Muscle of leg (tissue), 11 donors: Measurements from ENCODE around the gene ARFGEF3. TPM values are rescaled to one million over a fixed set of nuclear protein-coding genes. Genes with fewer than 3 reads are reported as not detected.
A peak's percentile ranks its signal among the peaks of the same experiment; 100 is the strongest.

ENCODE experiments used
- DNase-seq: peaks from one replicate; pipeline ENCODE4 v3.0.0; 2013
- H3K27ac ChIP-seq: one replicate; pipeline ENCODE4 v1.5.1; 2013; ENCODE audit warnings: mild to moderate bottlenecking, low read length, control low read depth
- H3K27me3 ChIP-seq: one replicate; pipeline ENCODE4 v1.6.1; 2013; ENCODE audit warnings: low read length; ENCODE audit not compliant: control insufficient read depth, insufficient read depth
- H3K36me3 ChIP-seq: one replicate; pipeline ENCODE4 v1.6.1; 2013; ENCODE audit warnings: low read length; ENCODE audit not compliant: control insufficient read depth, insufficient read depth
- H3K4me1 ChIP-seq: one replicate; pipeline ENCODE4 v1.6.1; 2013; ENCODE audit warnings: low read length; ENCODE audit not compliant: control insufficient read depth, insufficient read depth
- H3K4me3 ChIP-seq: one replicate; pipeline ENCODE4 v1.5.1; 2013; ENCODE audit warnings: low read length, control low read depth
- H3K9me3 ChIP-seq: replicated peaks from 2 replicates; pipeline ENCODE4 v1.6.1; 2013; ENCODE audit warnings: low read depth, low read length; ENCODE audit not compliant: control insufficient read depth
- WGBS: methylation state at CpG from one replicate; pipeline ENCODE4 v1.1.5; 2013; ENCODE audit warnings: missing lambda C conversion rate; ENCODE audit not compliant: insufficient coverage; 5-methylcytosine and 5-hydroxymethylcytosine counted together
- polyA plus RNA-seq, 8 donors: library from polyadenylated mRNA; unstranded; fragments of 120-200 nt; gene quantifications; one replicate each; pipeline versions ENCODE4 v1.2.1 to v1.2.3, GENCODE V29; 2013; ENCODE audit warnings: inconsistent platforms in 1 of 8, low replicate concordance in 1 of 8; ENCODE audit not compliant: insufficient read length in 8 of 8, insufficient read depth in 1 of 8
- total RNA-seq: library from RNA; stranded (reverse); fragments of 120-200 nt; gene quantifications from one replicate; pipeline ENCODE4 v1.2.4, GENCODE V29; 2013

Gene ARFGEF3
- total and polyA plus RNA-seq, 9 donors, result 0.21 to 1.6 (median 0.81) TPM

DNA sequence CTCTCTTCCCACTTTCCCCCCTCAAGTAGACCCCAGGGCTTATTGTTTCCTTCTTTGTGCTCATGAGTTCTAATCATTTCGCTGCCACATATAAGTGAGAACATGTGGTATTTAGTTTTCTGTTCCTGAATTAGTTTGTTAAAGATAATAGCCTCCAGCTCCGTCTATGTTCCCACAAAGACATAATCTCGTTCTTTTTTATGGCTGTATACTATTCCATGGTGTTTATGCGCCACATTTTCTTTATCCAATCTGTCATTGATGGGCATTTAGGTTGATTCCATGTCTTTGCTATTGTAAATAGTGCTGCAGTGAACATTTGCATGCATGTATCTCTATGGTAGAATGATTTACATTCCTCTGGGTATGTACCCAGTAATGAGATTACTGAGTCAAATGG is 37.6 kb upstream of the ARFGEF3 start:
- DNase-seq, result no peak
- Histone ChIP-seq H3K27ac (no peak overlapping the region), H3K9me3 (no peaks in the 10 kb centered on the region), H3K4me1 (no peaks in the 10 kb centered on the region), H3K4me3 (no peak overlapping the region), H3K27me3 (no peaks in the 10 kb centered on the region), H3K36me3 (no peaks in the 10 kb centered on the region)
- WGBS, result no CpG with 5 or more reads among the region's 4 CpGs

DNA sequence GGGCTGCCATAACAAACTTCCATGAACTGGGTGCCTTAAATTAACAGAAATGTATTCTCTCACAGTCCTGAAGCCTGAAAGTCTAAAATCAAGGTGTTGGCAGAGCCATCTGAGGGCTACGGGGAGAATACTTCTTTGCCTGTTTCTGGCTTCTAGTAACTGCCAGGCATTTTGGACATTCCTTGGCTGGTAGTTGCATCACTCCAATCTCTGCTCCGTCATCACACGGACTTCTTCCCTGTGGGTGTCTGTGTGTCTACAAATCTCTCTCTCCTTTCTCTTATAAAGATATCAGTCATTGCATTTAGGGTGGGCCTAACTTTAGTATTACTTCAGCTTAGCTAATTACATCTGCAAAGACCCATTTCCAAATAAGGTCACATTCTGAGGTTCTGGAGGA is 33.6 kb upstream of the ARFGEF3 start:
- Histone ChIP-seq H3K36me3 (no peaks in the 10 kb centered on the region), H3K9me3 (no peaks in the 10 kb centered on the region), H3K4me1 (no peaks in the 10 kb centered on the region), H3K4me3 (no peak overlapping the region), H3K27ac (no peak overlapping the region), H3K27me3 (no peaks in the 10 kb centered on the region)
- no CpG with 5 or more reads among the region's 3 CpGs for WGBS
- DNase-seq, result no peak

DNA sequence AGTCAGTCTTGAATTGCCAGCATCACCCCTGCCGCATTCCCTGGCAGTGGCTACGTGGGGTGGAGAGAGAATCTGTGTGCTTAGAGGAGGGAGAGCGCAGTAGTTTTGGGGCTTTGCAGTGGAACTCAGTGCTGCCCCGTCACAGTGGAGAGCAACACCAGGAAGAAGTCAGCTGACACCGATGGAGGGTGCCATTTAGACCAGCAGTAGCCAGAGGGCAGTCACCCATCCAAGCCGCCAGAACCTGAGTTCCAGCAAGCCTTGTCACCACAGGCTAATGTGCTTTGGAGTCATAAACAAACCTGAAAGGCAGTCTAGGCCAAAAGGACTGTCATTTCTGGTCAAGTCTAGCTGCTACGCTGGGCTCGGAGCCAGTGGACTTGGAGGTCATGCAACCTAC is 32.5 kb upstream of the ARFGEF3 start:
- no peaks in the 10 kb centered on the region for H3K9me3 ChIP-seq
- WGBS, result 71% methylated on average over 6 of the region's 8 CpGs
- no peaks in the 10 kb centered on the region for H3K27me3 ChIP-seq
- H3K36me3 ChIP-seq, result no peaks in the 10 kb centered on the region
- DNase-seq, result no peak
- no peak overlapping the region for H3K4me3 ChIP-seq
- no peak overlapping the region for H3K27ac ChIP-seq
- H3K4me1 ChIP-seq, result no peaks in the 10 kb centered on the region

DNA sequence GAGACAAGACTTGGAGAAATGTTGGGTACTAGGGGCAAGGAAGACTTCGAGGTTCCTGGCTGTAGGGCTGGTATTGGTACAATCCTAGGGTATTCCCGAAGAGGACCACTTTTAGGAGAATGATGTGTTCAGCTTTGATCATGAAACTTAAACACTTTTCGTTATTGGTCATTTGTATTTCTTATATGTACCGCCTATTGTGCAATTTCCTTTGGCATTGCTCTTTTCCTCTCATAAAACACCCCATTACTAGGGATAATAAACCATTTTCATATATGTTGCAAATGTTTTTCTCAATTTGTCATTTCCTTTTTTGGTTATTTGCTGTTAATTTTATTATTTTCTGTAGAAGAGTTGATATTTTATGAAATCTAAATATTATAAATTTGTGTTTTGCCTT is 18.9 kb upstream of the ARFGEF3 start:
- 86% methylated on average over 1 of the region's 4 CpGs for WGBS
- H3K4me1 ChIP-seq, result no peaks in the 10 kb centered on the region
- no peak overlapping the region for H3K4me3 ChIP-seq
- no peak for DNase-seq
- no peaks in the 10 kb centered on the region for H3K36me3 ChIP-seq
- no peak overlapping the region for H3K27ac ChIP-seq
- no peaks in the 10 kb centered on the region for H3K9me3 ChIP-seq
- H3K27me3 ChIP-seq, result peaks cover 2% of the 10 kb centered on the region

DNA sequence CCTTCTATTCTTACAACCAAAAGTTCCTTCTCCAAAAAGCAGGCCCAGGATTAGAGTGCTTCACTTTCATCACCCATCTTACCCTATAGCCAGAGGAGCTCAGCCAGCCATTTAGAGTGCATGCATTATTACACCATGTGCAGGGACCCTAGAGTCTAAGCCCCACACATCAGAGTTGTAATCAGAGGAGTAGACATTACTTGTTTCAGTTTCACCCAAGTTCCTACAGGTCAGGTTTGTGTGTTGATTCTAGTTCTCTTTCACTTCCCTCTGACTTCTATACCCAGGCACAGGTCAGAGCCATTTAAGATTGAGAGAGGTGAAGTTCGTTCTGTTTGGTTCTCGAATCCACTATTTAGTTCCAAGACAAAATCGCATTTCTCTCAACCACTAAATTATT is 16.3 kb upstream of the ARFGEF3 start:
- Histone ChIP-seq H3K27me3 (peaks cover 2% of the 10 kb centered on the region), H3K36me3 (no peaks in the 10 kb centered on the region), H3K27ac (no peak overlapping the region), H3K4me3 (no peak overlapping the region), H3K4me1 (no peaks in the 10 kb centered on the region), H3K9me3 (no peaks in the 10 kb centered on the region)
- no CpG with 5 or more reads among the region's 3 CpGs for WGBS
- no peak for DNase-seq

DNA sequence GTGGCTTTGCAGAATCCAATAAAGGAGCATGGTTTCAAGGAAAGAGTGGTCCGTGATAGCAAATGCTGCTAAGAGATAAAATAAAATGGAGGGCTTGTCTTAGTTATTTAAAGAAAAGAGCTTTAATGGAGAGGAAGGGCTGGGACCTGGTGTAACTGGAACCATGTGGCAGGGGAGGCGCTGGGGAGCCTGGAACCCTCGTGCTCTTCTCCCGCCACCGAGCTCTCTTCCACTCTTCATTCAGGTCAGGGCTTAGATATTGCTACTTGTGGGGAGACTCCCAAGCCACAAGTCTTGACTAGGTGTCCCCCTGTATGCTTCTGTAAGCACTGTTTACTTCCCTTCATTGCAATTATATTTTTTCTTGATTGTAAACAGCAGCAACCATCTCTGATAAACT is 15.2 kb upstream of the ARFGEF3 start:
- no peaks in the 10 kb centered on the region for H3K4me1 ChIP-seq
- H3K27me3 ChIP-seq, result peaks cover 2% of the 10 kb centered on the region
- no peak overlapping the region for H3K27ac ChIP-seq
- H3K36me3 ChIP-seq, result no peaks in the 10 kb centered on the region
- no peak for DNase-seq
- 53% methylated on average over 3 of the region's 5 CpGs for WGBS
- H3K9me3 ChIP-seq, result no peaks in the 10 kb centered on the region
- H3K4me3 ChIP-seq, result no peak overlapping the region

DNA sequence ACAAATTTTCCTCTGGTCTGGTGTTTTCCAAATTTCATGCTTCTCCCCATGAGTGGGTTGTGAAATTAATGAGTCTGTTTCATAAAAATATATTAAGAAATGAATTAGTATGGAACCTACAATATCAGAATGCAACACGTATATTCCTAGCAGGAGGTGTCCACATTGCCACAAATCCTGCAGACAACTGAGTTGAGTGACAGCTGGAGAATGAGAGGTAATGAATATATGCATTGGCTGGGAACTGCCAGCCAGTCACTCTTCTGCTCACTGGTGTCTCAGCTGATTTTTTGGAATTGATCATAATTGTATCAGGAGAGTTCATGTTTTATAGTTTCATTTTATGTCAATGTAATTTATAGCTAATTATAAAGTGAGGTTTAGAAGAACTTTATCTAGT is 6.3 kb upstream of the ARFGEF3 start:
- no CpG with 5 or more reads among the region's 1 CpG for WGBS
- Histone ChIP-seq H3K4me3 (no peak overlapping the region), H3K36me3 (no peaks in the 10 kb centered on the region), H3K9me3 (no peaks in the 10 kb centered on the region), H3K4me1 (no peaks in the 10 kb centered on the region), H3K27ac (no peak overlapping the region), H3K27me3 (peaks cover 10% of the 10 kb centered on the region)
- no peak for DNase-seq

DNA sequence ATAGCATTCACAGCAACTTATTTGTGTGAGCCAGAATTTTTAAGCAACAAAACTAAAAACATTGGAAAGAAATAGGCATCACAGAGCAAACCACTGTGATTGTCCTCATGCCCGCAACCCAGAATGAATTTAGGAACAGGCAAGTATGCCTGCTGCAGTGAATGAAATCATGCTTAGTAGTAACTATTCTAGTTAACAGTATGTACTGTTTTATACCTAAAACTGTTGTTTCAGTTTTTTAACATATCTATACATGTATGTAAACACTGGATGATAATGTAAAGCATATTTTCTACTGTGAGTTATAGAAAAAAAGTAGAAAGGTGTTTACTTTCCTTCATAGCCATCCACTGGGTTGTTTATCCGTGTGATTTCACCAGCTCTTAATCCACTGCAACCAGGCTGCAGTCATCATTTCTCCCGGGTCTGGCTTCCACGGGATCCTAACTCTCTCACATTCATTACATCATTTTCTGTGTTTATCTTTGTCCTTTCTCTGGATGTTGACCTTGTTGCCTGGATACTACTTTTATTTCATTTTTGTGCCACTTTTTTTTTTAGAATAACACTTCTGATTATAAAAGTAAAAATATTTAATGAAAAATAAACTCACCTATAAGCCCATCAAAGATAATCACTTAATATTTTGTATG is 3.6 kb upstream of the ARFGEF3 start:
- peaks cover 10% of the 10 kb centered on the region for H3K4me1 ChIP-seq
- H3K4me3 ChIP-seq, result no peak overlapping the region
- no peaks in the 10 kb centered on the region for H3K36me3 ChIP-seq
- H3K27me3 ChIP-seq, result peaks cover 30% of the 10 kb centered on the region
- 29% methylated on average over 3 of the region's 4 CpGs for WGBS
- no peak overlapping the region for H3K27ac ChIP-seq
- peak; percentile 7 for DNase-seq
- no peaks in the 10 kb centered on the region for H3K9me3 ChIP-seq

DNA sequence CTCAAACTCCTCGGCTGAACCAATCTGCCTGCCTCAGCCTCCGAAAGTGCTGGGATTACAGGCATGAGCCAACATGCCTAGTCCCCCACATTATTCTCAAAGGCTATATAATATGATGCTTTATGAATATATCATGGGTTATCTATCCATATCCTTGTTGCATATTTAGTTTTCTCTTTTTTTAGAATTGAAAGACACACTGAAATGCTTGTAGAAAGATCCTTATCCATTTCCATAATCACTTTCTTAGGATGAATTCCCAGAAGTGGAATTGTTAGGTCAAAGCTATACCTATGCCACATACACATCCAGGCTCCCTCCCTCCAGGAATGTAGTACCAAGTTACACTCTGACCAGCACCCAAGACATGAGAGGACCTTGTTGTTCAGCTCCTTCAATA is 2.5 kb upstream of the ARFGEF3 start:
- no peak for DNase-seq
- peaks cover 10% of the 10 kb centered on the region for H3K4me1 ChIP-seq
- no peaks in the 10 kb centered on the region for H3K36me3 ChIP-seq
- peaks cover 33% of the 10 kb centered on the region for H3K27me3 ChIP-seq
- no peak overlapping the region for H3K4me3 ChIP-seq
- H3K9me3 ChIP-seq, result no peaks in the 10 kb centered on the region
- no CpG with 5 or more reads among the region's 2 CpGs for WGBS
- H3K27ac ChIP-seq, result no peak overlapping the region

DNA sequence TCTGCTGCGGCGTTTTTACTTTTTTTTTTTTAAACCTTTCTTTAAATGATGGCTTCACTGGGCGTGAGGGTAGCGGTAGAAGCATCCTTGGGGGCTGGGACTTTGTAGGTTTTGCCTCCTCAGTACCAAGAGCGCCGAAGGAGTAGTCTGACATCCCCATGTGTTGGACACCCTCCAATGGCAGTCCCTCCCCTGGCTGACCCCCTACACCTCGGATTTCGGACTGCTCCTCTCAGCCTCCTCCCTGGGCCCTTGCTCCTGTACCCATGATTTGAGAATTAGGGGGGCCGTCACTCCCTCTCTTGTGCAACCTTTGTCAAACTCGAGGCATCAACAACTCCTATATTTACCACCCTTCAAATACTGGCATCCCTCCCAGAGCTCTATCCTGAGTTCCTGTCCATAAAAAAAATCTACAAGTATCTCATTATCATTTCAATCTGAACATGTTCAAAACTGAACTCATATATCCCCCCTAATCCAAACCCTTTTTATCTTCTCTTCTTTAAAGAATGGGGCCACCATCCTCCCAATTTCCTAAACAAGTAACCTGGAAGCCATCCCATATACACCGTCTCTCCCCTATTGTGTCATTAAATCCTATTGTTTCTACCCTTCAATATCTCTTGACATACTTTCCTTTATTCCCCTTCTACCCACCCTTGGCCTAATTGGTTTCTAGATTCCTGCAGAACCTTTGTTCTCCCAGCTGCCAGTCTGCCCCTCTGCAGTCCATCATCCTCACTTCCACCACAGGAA is 1.2 kb upstream of the ARFGEF3 start:
- Histone ChIP-seq H3K9me3 (no peaks in the 10 kb centered on the region), H3K4me3 (no peak overlapping the region), H3K27ac (no peak overlapping the region), H3K4me1 (peaks cover 10% of the 10 kb centered on the region), H3K36me3 (no peaks in the 10 kb centered on the region), H3K27me3 (peaks cover 33% of the 10 kb centered on the region)
- WGBS, result 66% methylated on average over 6 of the region's 11 CpGs
- DNase-seq, result no peak

DNA sequence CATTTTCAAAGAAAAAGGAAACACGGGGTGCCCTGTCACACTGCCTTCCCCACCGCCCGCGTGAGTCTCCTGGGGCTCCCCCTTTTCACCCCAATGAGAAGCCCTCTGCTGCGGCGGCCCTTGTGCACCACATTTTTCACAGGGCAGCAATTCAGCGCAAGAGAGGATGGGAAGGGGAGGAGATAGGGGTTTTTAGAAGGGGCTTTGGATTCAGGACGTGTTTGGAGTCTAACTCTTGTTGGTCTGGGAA is 726 bp upstream of the ARFGEF3 start:
- H3K27ac ChIP-seq, result no peak overlapping the region
- H3K36me3 ChIP-seq, result no peaks in the 10 kb centered on the region
- 0% methylated on average over 1 of the region's 8 CpGs for WGBS
- no peak for DNase-seq
- H3K4me3 ChIP-seq, result no peak overlapping the region
- no peaks in the 10 kb centered on the region for H3K9me3 ChIP-seq
- peaks cover 10% of the 10 kb centered on the region for H3K4me1 ChIP-seq
- H3K27me3 ChIP-seq, result peaks cover 33% of the 10 kb centered on the region
